GM23338 (cell line): ENCODE results near the gene GSX2.

ENCODE experiments used
- EZH2phosphoT487 ChIP-seq: fragments of 200-600 bp; sonication (generic); IDR thresholded peaks from one replicate; pipeline ENCODE4 v1.8.1; 2018; ENCODE audit warnings: antibody characterized with exemption; ENCODE audit not compliant: unreplicated experiment
- POLR2AphosphoS5 ChIP-seq: IDR thresholded peaks from 2 replicates; pipeline ENCODE4 v1.6.1; 2016; ENCODE audit warnings: antibody characterized with exemption, low read depth

DNA sequence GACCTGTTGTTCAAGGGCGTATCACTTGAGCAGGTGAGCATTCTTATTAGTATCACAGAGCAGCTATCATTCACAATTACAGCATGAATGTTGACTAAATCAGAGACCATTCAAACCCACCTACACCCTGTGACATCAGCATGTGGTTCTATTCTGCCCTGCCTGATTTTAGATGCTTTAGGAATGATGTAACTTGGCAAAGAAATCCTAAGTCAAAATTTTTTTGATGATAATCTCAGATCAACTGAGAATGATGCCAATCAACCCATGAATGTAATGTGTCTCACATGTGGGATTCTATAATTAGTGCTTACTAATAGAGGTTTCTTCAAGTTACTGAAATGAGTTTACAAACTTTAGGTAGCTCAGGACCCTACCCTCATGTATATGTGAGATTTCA, 22.2 kb upstream of the GSX2 start:
- TF ChIP-seq POLR2AphosphoS5 (no peak), EZH2phosphoT487 (no peak)
